HepG2 (cell line): Measurements from ENCODE around the gene NAV2. TPM values are rescaled to one million over a fixed set of nuclear protein-coding genes. Genes with fewer than 3 reads are reported as not detected.

Experiments used
- ATAC-seq: fragments of 200-7000 bp; cut with Tn5 transposase; 3 replicates; pipeline ENCODE4 v1.9.1; 2020; ENCODE audit warnings: mild to moderate bottlenecking, moderate library complexity
- BruUV-seq: library from RNA; stranded (reverse); fragments of 400-500 nt; replicated peaks from 2 replicates; lab custom pipeline; 2021; lab: Mats Ljungman, UMichigan
- CTCF ChIA-PET: fragments of 300-600 bp; formaldehyde crosslinking; extraction: SDS; loops from one replicate; lab custom pipeline; 2021; ENCODE audit warnings: low total read pairs, inconsistent platforms, low intra/inter-chr PET ratio; lab: Yijun Ruan, JAX
- POLR2A ChIA-PET: fragments of 350-600 bp; sonication (Branson Sonifier 250); formaldehyde crosslinking; loops from one replicate; lab custom pipeline; 2020; ENCODE audit warnings: antibody characterized with exemption, inconsistent platforms; lab: Yijun Ruan, JAX
- DNase-seq: peaks from one replicate; pipeline ENCODE4 v3.0.0-alpha.2; 2015; ENCODE audit warnings: low spot score
- FAIRE-seq: peaks from 3 replicates; lab custom pipeline; 2011; peaks lifted over from hg19 to GRCh38; lab: Jason Lieb, UNC
- H2AFZ ChIP-seq: one replicate; pipeline ENCODE4 v1.6.1; 2011; ENCODE audit warnings: low read length, inconsistent platforms
- H3K27ac ChIP-seq: fragments of 300-600 bp; 3 replicates; pipeline ENCODE4 v1.8.0; 2011; ENCODE audit warnings: mixed run types, mild to moderate bottlenecking, mixed read lengths, low read length, inconsistent platforms; ENCODE audit not compliant: insufficient read depth; ENCODE audit errors: extremely low read length
- H3K27me3 ChIP-seq, 2 experiments: fragments of 200-600 bp in 1 of 2; 2 replicates in 1 of 2; 3 replicates in 1 of 2; pipeline versions ENCODE4 v1.6.0 to v1.8.0; 2011; ENCODE audit warnings: low read length in 2 of 2, mild to moderate bottlenecking in 2 of 2, moderate library complexity in 2 of 2, inconsistent platforms in 1 of 2; ENCODE audit not compliant: insufficient read depth in 2 of 2, control insufficient read depth in 1 of 2
- H3K36me3 ChIP-seq, 2 experiments: fragments of 200-600 bp in 1 of 2; replicated peaks in 1 of 2; 2 replicates in 1 of 2; 3 replicates in 1 of 2; pipeline versions ENCODE4 v1.5.1 to v1.8.0; 2011; ENCODE audit warnings: low read length in 2 of 2, inconsistent platforms in 1 of 2; ENCODE audit not compliant: insufficient read depth in 2 of 2, control insufficient read depth in 1 of 2
- H3K4me1 ChIP-seq: 2 replicates; pipeline ENCODE4 v1.5.1; 2012; ENCODE audit warnings: low read length, inconsistent platforms; ENCODE audit not compliant: insufficient read depth
- H3K4me2 ChIP-seq: 2 replicates; pipeline ENCODE4 v1.6.0; 2011; ENCODE audit warnings: low read depth, low read length, inconsistent platforms
- H3K4me3 ChIP-seq, 3 experiments: fragments of 200-600 bp in 1 of 3; sonication (generic), shearing (Covaris generic) in 1 of 3; replicated peaks in 1 of 3; 2 replicates each; pipeline ENCODE4 v1.5.1; 2011 to 2016; ENCODE audit warnings: low read length in 3 of 3, inconsistent platforms in 2 of 3, low read depth in 2 of 3, mild to moderate bottlenecking in 2 of 3, control low read depth in 1 of 3, mixed read lengths in 1 of 3; ENCODE audit not compliant: insufficient read depth in 1 of 3
- H3K79me2 ChIP-seq: one replicate; pipeline ENCODE4 v1.6.1; 2011; ENCODE audit warnings: low read length, inconsistent platforms; ENCODE audit not compliant: insufficient read depth
- H3K9ac ChIP-seq: 2 replicates; pipeline ENCODE4 v1.6.0; 2011; ENCODE audit warnings: mild to moderate bottlenecking, low read depth, low read length, inconsistent platforms; ENCODE audit not compliant: insufficient read depth
- H3K9me3 ChIP-seq: 2 replicates; pipeline ENCODE4 v1.5.1; 2012; ENCODE audit warnings: mild to moderate bottlenecking, low read length
- H4K20me1 ChIP-seq: 2 replicates; pipeline ENCODE4 v1.6.0; 2011; ENCODE audit warnings: inconsistent platforms, mild to moderate bottlenecking, low read length, moderate library complexity; ENCODE audit not compliant: insufficient read depth
- NPAS2 ChIP-seq: sonication (generic); formaldehyde crosslinking; IDR thresholded peaks from 2 replicates; pipeline ENCODE4 v1.8.0; 2022; ENCODE audit warnings: mild to moderate bottlenecking, missing genetic modification reagents, borderline replicate concordance
- TOE1 ChIP-seq: sonication (generic); formaldehyde crosslinking; IDR thresholded peaks from 2 replicates; pipeline ENCODE4 v1.4.0; 2020; ENCODE audit warnings: mild to moderate bottlenecking, missing genetic modification reagents
- ZNF441 ChIP-seq: sonication (generic); formaldehyde crosslinking; IDR thresholded peaks from 2 replicates; pipeline ENCODE4 v1.7.0; 2021; ENCODE audit warnings: missing genetic modification reagents, borderline replicate concordance
- WGBS: methylation state at CpG from one replicate; pipeline ENCODE4 v1.1.6; 2017; ENCODE audit warnings: low lambda C conversion rate; 5-methylcytosine and 5-hydroxymethylcytosine counted together
- in situ Hi-C: cut with HindIII; loops from 2 replicates; pipeline ENCODE4 v1.10.0; 2017; ENCODE audit warnings: low pct_unique_long_range_greater_than_20kb; ENCODE audit not compliant: extremely low pct_ligation_motif_present
- intact Hi-C: fragments of 100-400 bp; cut with micrococcal nuclease; formaldehyde crosslinking; loops from one replicate; pipeline ENCODE4 v1.10.0; 2022; ENCODE audit not compliant: unreplicated experiment
- polyA plus RNA-seq, 8 experiments: library from polyadenylated mRNA; depleted of rRNA in 3 of 8; stranded (reverse) in 7 of 8; unstranded in 1 of 8; fragments of >200 nt; fragmentation: Illumina TruSeq in 4 of 8; extraction: Trizol in 4 of 8; gene quantifications; 2 replicates each; pipeline versions ENCODE4 v1.2.1 to v1.2.3, GENCODE V29; 2011 to 2016; ENCODE audit warnings: low read depth in 4 of 8, missing spikeins in 1 of 8, mixed read lengths in 1 of 8; ENCODE audit not compliant: insufficient read depth in 1 of 8
- total RNA-seq, 5 experiments: library from RNA; depleted of rRNA; stranded (reverse); fragments of >200 nt; fragmentation: Illumina TruSeq; extraction: Trizol; gene quantifications; 2 replicates each; pipeline ENCODE4 v1.2.3, GENCODE V29; 2016; ENCODE audit warnings: low read depth in 1 of 5
- TF ChIP-seq, protein P1 (sequence below): sonication (generic); formaldehyde crosslinking; IDR thresholded peaks from 2 replicates; pipeline ENCODE4 v1.4.0; 2020; ENCODE audit warnings: missing genetic modification reagents
- TF ChIP-seq, protein P2 (sequence below): IDR thresholded peaks from 2 replicates; pipeline ENCODE4 v1.6.1; 2016; ENCODE audit warnings: low read depth

Gene NAV2
- total and polyA plus RNA-seq, 2 of the 13 experiments (the other 11 are each of a cell fraction or from before 2014, with no cell fraction given), result 9.3 to 34.6 TPM

DNA sequence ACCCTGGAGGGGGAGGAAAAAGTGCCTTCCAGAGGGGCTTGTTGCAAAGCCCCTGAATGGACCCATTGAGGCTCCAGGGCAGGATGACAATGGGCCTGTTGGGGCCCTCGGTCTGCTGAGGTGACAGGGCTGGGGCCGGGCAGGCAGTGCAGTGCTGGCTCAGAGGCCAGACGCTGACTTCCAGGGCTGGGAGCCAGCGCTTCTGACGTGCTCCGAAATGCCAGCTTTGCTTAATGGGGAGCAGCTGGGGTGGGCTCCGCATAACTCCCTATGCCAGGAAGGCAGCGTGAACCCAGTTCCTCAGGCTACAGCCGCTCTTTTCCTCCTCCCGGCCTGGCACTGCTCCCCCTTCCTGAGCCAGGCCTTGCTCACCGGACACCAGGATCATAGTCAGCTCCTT is 17.7 kb downstream of the NAV2 start (continued):
- TF ChIP-seq, protein P1, sequence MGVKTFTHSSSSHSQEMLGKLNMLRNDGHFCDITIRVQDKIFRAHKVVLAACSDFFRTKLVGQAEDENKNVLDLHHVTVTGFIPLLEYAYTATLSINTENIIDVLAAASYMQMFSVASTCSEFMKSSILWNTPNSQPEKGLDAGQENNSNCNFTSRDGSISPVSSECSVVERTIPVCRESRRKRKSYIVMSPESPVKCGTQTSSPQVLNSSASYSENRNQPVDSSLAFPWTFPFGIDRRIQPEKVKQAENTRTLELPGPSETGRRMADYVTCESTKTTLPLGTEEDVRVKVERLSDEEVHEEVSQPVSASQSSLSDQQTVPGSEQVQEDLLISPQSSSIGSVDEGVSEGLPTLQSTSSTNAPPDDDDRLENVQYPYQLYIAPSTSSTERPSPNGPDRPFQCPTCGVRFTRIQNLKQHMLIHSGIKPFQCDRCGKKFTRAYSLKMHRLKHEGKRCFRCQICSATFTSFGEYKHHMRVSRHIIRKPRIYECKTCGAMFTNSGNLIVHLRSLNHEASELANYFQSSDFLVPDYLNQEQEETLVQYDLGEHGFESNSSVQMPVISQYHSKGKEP, result no peak
- TF ChIP-seq NPAS2 (CRISPR knock-in tag), result no peak
- TF ChIP-seq, all 625 proteins: peak for 0

DNA sequence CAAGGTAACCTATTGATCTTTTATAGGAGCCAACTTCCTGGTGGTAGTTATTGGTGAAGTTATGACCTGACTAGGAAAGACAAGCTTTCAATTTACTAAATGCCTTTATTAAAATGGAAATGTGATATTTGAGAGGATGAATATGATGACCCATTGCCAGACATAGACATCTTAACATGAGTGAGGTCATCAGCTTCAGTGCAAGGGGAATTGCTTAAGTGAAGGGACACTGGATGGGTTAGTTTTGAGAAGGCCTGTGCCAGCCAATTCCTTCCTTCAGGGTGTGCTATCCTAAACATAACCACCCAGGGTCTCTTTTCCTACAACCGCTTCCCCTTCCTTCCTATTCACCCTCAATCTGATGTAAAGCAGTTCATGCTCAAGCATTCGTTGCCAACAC is 21.5 kb downstream of the NAV2 start:
- BruUV-seq, result no TSS peak
- Histone ChIP-seq H3K4me3 (no peak overlapping the region), H3K79me2 (no peaks in the 10 kb centered on the region), H3K9ac (no peak overlapping the region), H3K27ac (no peak overlapping the region), H4K20me1 (no peaks in the 10 kb centered on the region), H3K27me3 (peaks cover 0 to 44% of the 10 kb centered on the region in 2 experiments; a peak in 3 of 5 replicates), H3K9me3 (no peaks in the 10 kb centered on the region)
- no peak for FAIRE-seq
- in situ Hi-C loops (loop anchor here (10.0 kb wide), 1 partner anchor 659 kb away; no protein-coding TSS in a partner anchor), intact Hi-C loops (no loop called here)
- WGBS, result 3% methylated on average over 2 of the region's 2 CpGs
- CTCF ChIA-PET, result no interaction called here
- ATAC-seq, result no peak
- no peak for TF ChIP-seq TOE1 (CRISPR knock-in tag)
- TF ChIP-seq ZNF441, result no peak
- TF ChIP-seq, protein P2, sequence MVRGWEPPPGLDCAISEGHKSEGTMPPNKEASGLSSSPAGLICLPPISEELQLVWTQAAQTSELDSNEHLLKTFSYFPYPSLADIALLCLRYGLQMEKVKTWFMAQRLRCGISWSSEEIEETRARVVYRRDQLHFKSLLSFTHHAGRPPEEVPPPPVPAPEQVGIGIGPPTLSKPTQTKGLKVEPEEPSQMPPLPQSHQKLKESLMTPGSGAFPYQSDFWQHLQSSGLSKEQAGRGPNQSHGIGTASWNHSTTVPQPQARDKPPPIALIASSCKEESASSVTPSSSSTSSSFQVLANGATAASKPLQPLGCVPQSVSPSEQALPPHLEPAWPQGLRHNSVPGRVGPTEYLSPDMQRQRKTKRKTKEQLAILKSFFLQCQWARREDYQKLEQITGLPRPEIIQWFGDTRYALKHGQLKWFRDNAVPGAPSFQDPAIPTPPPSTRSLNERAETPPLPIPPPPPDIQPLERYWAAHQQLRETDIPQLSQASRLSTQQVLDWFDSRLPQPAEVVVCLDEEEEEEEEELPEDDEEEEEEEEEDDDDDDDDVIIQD (CRISPR knock-in tag), result no peak
- TF ChIP-seq, all 625 proteins: peak for 0
- Histone ChIP-seq H3K4me2 (no peak overlapping the region), H3K36me3 (no peaks in the 10 kb centered on the region), H3K4me1 (no peaks in the 10 kb centered on the region), H2AFZ (no peak overlapping the region)
- no peak for DNase-seq
- POLR2A ChIA-PET, result no interaction called here
